Trophoblast cell (in vitro differentiated cells and primary cell): ENCODE measurements around the gene ANKRD13B.

Experiments
- DNase-seq, 2 donors: peaks; one replicate each; pipeline ENCODE4 v3.0.0-alpha.2; 2016
- H2AFZ ChIP-seq: 2 replicates; pipeline ENCODE4 v1.6.1; 2013; ENCODE audit warnings: low read length, moderate library complexity, mild to moderate bottlenecking; ENCODE audit not compliant: insufficient read depth, poor library complexity
- H2AK5ac ChIP-seq: 2 replicates; pipeline ENCODE4 v1.6.1; 2013; ENCODE audit warnings: mild to moderate bottlenecking, low read length
- H2BK120ac ChIP-seq: 2 replicates; pipeline ENCODE4 v1.6.1; 2013; ENCODE audit warnings: low read length, mild to moderate bottlenecking, moderate library complexity; ENCODE audit not compliant: insufficient read depth, poor library complexity
- H2BK12ac ChIP-seq: 2 replicates; pipeline ENCODE4 v1.6.1; 2013; ENCODE audit warnings: mild to moderate bottlenecking, low read length, moderate library complexity
- H2BK5ac ChIP-seq: 2 replicates; pipeline ENCODE4 v1.6.1; 2013; ENCODE audit warnings: low read length, low read depth, moderate library complexity, mild to moderate bottlenecking; ENCODE audit not compliant: poor library complexity
- H3K14ac ChIP-seq: 2 replicates; pipeline ENCODE4 v1.6.1; 2013; ENCODE audit warnings: mild to moderate bottlenecking, low read length
- H3K18ac ChIP-seq: 2 replicates; pipeline ENCODE4 v1.6.1; 2013; ENCODE audit warnings: mild to moderate bottlenecking, low read length
- H3K23ac ChIP-seq: 2 replicates; pipeline ENCODE4 v1.6.1; 2013; ENCODE audit warnings: low read length
- H3K27ac ChIP-seq: 2 replicates; pipeline ENCODE4 v1.5.1; 2013; ENCODE audit warnings: low read depth, mild to moderate bottlenecking, inconsistent platforms, low read length, moderate library complexity
- H3K27me3 ChIP-seq: 2 replicates; pipeline ENCODE4 v1.6.1; 2013; ENCODE audit warnings: inconsistent platforms, mild to moderate bottlenecking, low read length, moderate library complexity; ENCODE audit not compliant: insufficient read depth
- H3K36me3 ChIP-seq, 2 experiments: 1 replicate in 1 of 2; 2 replicates in 1 of 2; pipeline ENCODE4 v1.6.1; 2013; ENCODE audit warnings: low read length in 2 of 2, mild to moderate bottlenecking in 2 of 2, moderate library complexity in 1 of 2; ENCODE audit not compliant: insufficient read depth in 2 of 2, control insufficient read depth in 1 of 2
- H3K4ac ChIP-seq: 2 replicates; pipeline ENCODE4 v1.6.1; 2013; ENCODE audit warnings: low read depth, mild to moderate bottlenecking, low read length, moderate library complexity
- H3K4me1 ChIP-seq, 2 experiments: 1 replicate in 1 of 2; 2 replicates in 1 of 2; pipeline ENCODE4 v1.6.1; 2013; ENCODE audit warnings: low read length in 2 of 2, mild to moderate bottlenecking in 2 of 2, moderate library complexity in 1 of 2; ENCODE audit not compliant: insufficient read depth in 2 of 2, control insufficient read depth in 1 of 2
- H3K4me2 ChIP-seq: 2 replicates; pipeline ENCODE4 v1.6.1; 2013; ENCODE audit warnings: inconsistent platforms, mild to moderate bottlenecking, low read length, moderate library complexity
- H3K4me3 ChIP-seq: 2 replicates; pipeline ENCODE4 v1.5.1; 2013; ENCODE audit warnings: mild to moderate bottlenecking, low read depth, low read length, inconsistent platforms
- H3K79me1 ChIP-seq: one replicate; pipeline ENCODE4 v1.6.1; 2013; ENCODE audit warnings: low read length
- H3K79me2 ChIP-seq: 2 replicates; pipeline ENCODE4 v1.6.1; 2013; ENCODE audit warnings: low read length, mild to moderate bottlenecking; ENCODE audit not compliant: control insufficient read depth, insufficient read depth, poor library complexity
- H3K9ac ChIP-seq: 2 replicates; pipeline ENCODE4 v1.6.1; 2013; ENCODE audit warnings: mild to moderate bottlenecking, low read length
- H3K9me3 ChIP-seq: 2 replicates; pipeline ENCODE4 v1.6.1; 2013; ENCODE audit warnings: low read depth, mild to moderate bottlenecking, control low read depth, inconsistent platforms, low read length; ENCODE audit not compliant: insufficient read depth
- H4K12ac ChIP-seq: 2 replicates; pipeline ENCODE4 v1.6.1; 2013; ENCODE audit warnings: low read depth, mild to moderate bottlenecking, low read length, moderate library complexity
- H4K8ac ChIP-seq: 2 replicates; pipeline ENCODE4 v1.6.1; 2013; ENCODE audit warnings: low read depth, mild to moderate bottlenecking, low read length, moderate library complexity
- H4K91ac ChIP-seq: one replicate; pipeline ENCODE4 v1.6.1; 2013; ENCODE audit warnings: low read depth, mild to moderate bottlenecking, low read length, moderate library complexity
- WGBS: extraction: QIAGEN DNeasy Blood & Tissue Kit; methylation state at CpG from one replicate; pipeline ENCODE4 v1.1.7; 2013; ENCODE audit warnings: missing lambda C conversion rate; ENCODE audit not compliant: insufficient read length, insufficient coverage; ENCODE audit errors: extremely low coverage; 5-methylcytosine and 5-hydroxymethylcytosine counted together

ANKRD13B gene

DNA sequence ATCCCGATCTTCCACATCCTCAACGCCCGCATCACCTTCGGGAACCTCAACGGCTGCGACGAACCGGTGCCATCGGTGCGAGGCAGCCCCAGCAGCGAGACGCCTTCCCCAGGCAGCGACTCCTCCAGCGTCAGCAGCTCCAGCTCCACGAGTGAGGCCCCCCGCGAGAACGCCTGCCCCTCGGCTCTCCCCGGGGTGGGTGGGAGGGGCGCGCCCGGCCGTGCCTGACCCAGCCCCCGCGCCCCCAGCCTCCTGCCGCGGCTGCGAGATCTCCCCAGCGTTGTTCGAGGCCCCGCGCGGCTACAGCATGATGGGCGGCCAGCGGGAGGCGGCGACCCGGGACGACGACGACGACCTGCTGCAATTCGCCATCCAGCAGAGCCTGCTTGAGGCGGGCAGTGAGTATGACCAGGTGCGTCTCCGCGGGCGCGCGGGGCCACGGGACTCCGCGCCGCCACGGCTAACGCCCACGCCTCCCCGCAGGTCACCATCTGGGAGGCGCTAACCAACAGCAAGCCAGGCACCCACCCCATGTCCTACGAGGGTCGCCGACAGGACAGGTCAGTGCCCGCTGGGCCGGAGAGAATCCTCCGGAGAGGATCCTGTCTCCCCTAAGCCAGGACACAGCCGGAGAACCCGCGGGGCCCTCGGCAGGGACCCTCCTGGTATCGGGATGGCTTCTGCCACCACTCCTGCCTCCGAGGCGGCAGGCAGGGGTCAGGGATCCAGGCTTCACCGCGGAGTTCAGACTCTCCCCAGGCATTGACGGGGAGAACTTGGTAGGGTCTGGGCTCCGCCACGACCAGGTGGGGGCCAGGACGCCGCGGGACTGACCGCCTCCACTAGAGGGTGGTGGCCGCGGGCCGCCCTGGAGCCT, 19.7 kb downstream of the ANKRD13B start:
- Histone ChIP-seq H3K23ac (no peak overlapping the region), H3K9ac (no peak overlapping the region)

GRCh38 chr17:29613352-29613837, 20.5 kb downstream of the ANKRD13B start:
- Histone ChIP-seq H2BK120ac (no peak overlapping the region), H2AFZ (peak overlapping the region; percentile 39), H3K36me3 (no peaks in the 10 kb centered on the region), H4K91ac (no peak overlapping the region), H3K9ac (no peak overlapping the region), H3K9me3 (peaks cover 16% of the 10 kb centered on the region), H3K4me2 (peak overlapping the region; percentile 66), H2BK12ac (no peak overlapping the region), H3K27me3 (peaks cover 16% of the 10 kb centered on the region), H3K14ac (peak overlapping the region; percentile 36), H4K8ac (peak overlapping the region; percentile 39), H3K4me1 (peaks cover 21 to 30% of the 10 kb centered on the region in 2 experiments), H3K23ac (no peak overlapping the region), H4K12ac (peak overlapping the region; percentile 19), H2BK5ac (no peak overlapping the region), H3K79me2 (no peaks in the 10 kb centered on the region), H3K27ac (no peak overlapping the region), H3K79me1 (peaks cover 6% of the 10 kb centered on the region), H3K4ac (no peak overlapping the region), H3K18ac (no peak overlapping the region), H2AK5ac (no peak overlapping the region), H3K4me3 (peak overlapping the region; percentile 57)
- no CpG with 5 or more reads among the region's 50 CpGs for WGBS
- DNase-seq, result peak; percentile 98 to 99

More for the DNA sequence above, 19.7 kb downstream of the ANKRD13B start:
- Histone ChIP-seq H2AK5ac (no peak overlapping the region), H2BK120ac (no peak overlapping the region), H3K27me3 (peaks cover 16% of the 10 kb centered on the region), H3K4me3 (no peak overlapping the region), H4K91ac (no peak overlapping the region), H3K4ac (no peak overlapping the region), H3K18ac (no peak overlapping the region), H3K14ac (no peak overlapping the region), H2AFZ (no peak overlapping the region), H4K12ac (no peak overlapping the region), H3K9me3 (peaks cover 16% of the 10 kb centered on the region), H3K79me1 (peaks cover 2% of the 10 kb centered on the region), H2BK5ac (no peak overlapping the region), H2BK12ac (no peak overlapping the region), H3K36me3 (no peaks in the 10 kb centered on the region), H3K4me2 (peak overlapping the region; percentile 66), H3K4me1 (peaks cover 15 to 24% of the 10 kb centered on the region in 2 experiments), H3K27ac (no peak overlapping the region), H4K8ac (no peak overlapping the region), H3K79me2 (no peaks in the 10 kb centered on the region)
- no CpG with 5 or more reads among the region's 85 CpGs for WGBS
- peak in 1 of 2 donors; percentile 71 for DNase-seq

- H3K4ac ChIP-seq, result no peak overlapping the region
- peak overlapping the region; percentile 36 for H3K14ac ChIP-seq
- H3K79me1 ChIP-seq, result peaks cover 6% of the 10 kb centered on the region
- H3K79me2 ChIP-seq, result no peaks in the 10 kb centered on the region
- no peak overlapping the region for H2BK120ac ChIP-seq
- H3K9me3 ChIP-seq, result peaks cover 16% of the 10 kb centered on the region
- no peak for DNase-seq
- H3K27ac ChIP-seq, result no peak overlapping the region
- no peak overlapping the region for H3K18ac ChIP-seq
- H3K9ac ChIP-seq, result no peak overlapping the region
- H2AFZ ChIP-seq, result peak overlapping the region; percentile 39
- peak overlapping the region; percentile 66 for H3K4me2 ChIP-seq
- peaks cover 16% of the 10 kb centered on the region for H3K27me3 ChIP-seq
- H4K91ac ChIP-seq, result no peak overlapping the region
- WGBS, result no CpG with 5 or more reads among the region's 13 CpGs
- no peak overlapping the region for H3K23ac ChIP-seq
- H3K4me3 ChIP-seq, result peak overlapping the region; percentile 57
- no peak overlapping the region for H4K12ac ChIP-seq
- H3K36me3 ChIP-seq, result no peaks in the 10 kb centered on the region
- no peak overlapping the region for H4K8ac ChIP-seq
- H2AK5ac ChIP-seq, result no peak overlapping the region
- peaks cover 21 to 30% of the 10 kb centered on the region in 2 experiments for H3K4me1 ChIP-seq
- no peak overlapping the region for H2BK5ac ChIP-seq
- no peak overlapping the region for H2BK12ac ChIP-seq
These were observed 20.9 kb downstream of the ANKRD13B start for GRCh38 chr17:29613856-29614255.

DNA sequence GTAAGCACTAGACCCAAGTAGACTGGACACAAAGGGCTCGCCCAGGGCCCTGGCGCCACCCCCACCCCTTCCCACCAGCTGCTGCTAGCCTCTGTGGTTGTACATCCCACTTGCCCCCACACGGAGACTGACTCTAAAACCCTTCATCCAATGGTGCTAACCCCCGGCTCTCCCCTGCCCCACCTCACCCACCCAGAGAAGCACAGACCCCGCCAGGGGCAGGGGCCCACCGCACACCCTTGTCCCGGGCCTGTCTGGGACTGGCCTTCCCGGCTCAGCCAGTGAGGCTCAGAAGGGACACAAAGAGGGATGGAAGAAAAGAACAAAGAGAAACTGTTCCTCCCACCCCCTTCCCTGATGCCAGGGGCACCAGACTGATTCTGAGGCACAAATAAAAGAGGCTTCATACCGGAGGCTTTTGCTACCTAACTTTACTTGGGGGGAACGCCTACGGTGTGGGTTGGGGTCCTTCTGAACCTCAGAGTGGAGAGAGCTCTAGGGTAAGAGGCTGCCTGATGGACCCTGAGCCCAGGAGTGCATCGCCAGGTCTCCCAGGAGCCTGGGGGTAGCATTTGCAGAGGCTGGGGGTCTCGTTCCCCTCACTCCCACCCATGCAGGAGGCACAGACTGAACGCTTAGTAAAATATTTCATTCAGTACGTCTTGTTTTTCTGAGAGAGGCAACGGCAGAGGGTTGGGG, 21.6 kb downstream of the ANKRD13B start:
- Histone ChIP-seq H3K4me2 (no peak overlapping the region), H4K8ac (no peak overlapping the region), H4K12ac (no peak overlapping the region), H3K79me1 (peaks cover 6% of the 10 kb centered on the region), H3K9me3 (peaks cover 16% of the 10 kb centered on the region), H2BK120ac (no peak overlapping the region), H3K18ac (no peak overlapping the region), H4K91ac (no peak overlapping the region), H2AK5ac (no peak overlapping the region), H2BK5ac (no peak overlapping the region), H2AFZ (no peak overlapping the region), H3K4me1 (peaks cover 21 to 34% of the 10 kb centered on the region in 2 experiments), H3K27ac (no peak overlapping the region), H3K79me2 (no peaks in the 10 kb centered on the region), H3K27me3 (peaks cover 16% of the 10 kb centered on the region), H3K14ac (no peak overlapping the region), H2BK12ac (no peak overlapping the region), H3K23ac (no peak overlapping the region), H3K4ac (no peak overlapping the region), H3K9ac (no peak overlapping the region), H3K4me3 (no peak overlapping the region), H3K36me3 (no peaks in the 10 kb centered on the region)
- no CpG with 5 or more reads among the region's 16 CpGs for WGBS
- peak in 1 of 2 donors; percentile 43 for DNase-seq
